Measurements from ENCODE around the gene DYNLT2B.

- TF ChIP-seq CTCF (IDR thresholded peaks at IDR 0.05) (no peak), POLR2A (IDR thresholded peaks at IDR 0.05) (no peak), POLR2AphosphoS5 (IDR thresholded peaks at IDR 0.05; ENCODE audit: insufficient read depth in 1 of 2, low read depth in 1 of 2) (no peak)
These were observed 29.9 kb downstream of the DYNLT2B start for GRCh38 chr3:196288141-196288460.

All from vagina (tissue), 2 donors.